Liver (tissue), 3 donors: ENCODE results near the gene PANK2.

Experiments
- CTCF ChIP-seq: fragments of 150-350 bp; IDR thresholded peaks from 2 replicates; pipeline ENCODE4 v1.5.1; 2017; ENCODE audit warnings: improper control_type of control experiment, low read depth, low read length; ENCODE audit not compliant: missing input control
- FOXA1 ChIP-seq: IDR thresholded peaks from 2 replicates; pipeline ENCODE4 v1.6.1; 2016; ENCODE audit warnings: antibody characterized with exemption
- GABPA ChIP-seq, 2 donors: IDR thresholded peaks in 1 of 2; conservative IDR thresholded peaks in 1 of 2; 2 replicates each; pipeline ENCODE4 v1.6.1; 2016; ENCODE audit warnings: antibody characterized with exemption in 2 of 2, mild to moderate bottlenecking in 1 of 2, moderate library complexity in 1 of 2
- RAD21 ChIP-seq, 2 donors: IDR thresholded peaks; 2 replicates each; pipeline ENCODE4 v1.6.1; 2016; ENCODE audit warnings: antibody characterized with exemption in 2 of 2, mild to moderate bottlenecking in 2 of 2
- REST ChIP-seq: IDR thresholded peaks from 2 replicates; pipeline ENCODE4 v1.6.1; 2016; ENCODE audit warnings: antibody characterized with exemption, mild to moderate bottlenecking
- SP1 ChIP-seq: IDR thresholded peaks from 2 replicates; pipeline ENCODE4 v1.6.1; 2018; ENCODE audit warnings: antibody characterized with exemption, mild to moderate bottlenecking
- TAF1 ChIP-seq: conservative IDR thresholded peaks from 2 replicates; pipeline ENCODE4 v1.6.1; 2016; ENCODE audit warnings: antibody characterized with exemption, mild to moderate bottlenecking
- donor health status: healthy.
- donor health status: healthy.

- TF ChIP-seq CTCF (no peak), TAF1 (no peak), FOXA1 (no peak), GABPA (IDR thresholded peaks at IDR 0.05 in 1 of 2, conservative IDR thresholded peaks at IDR 0.05 in 1 of 2) (no peak), RAD21 (IDR thresholded peaks at IDR 0.05) (no peak), REST (no peak), SP1 (no peak)
Observed at GRCh38 chr20:3876676-3877075, 12.5 kb upstream of the PANK2 start.
